ENCODE data around the gene TEX13B.

DNA sequence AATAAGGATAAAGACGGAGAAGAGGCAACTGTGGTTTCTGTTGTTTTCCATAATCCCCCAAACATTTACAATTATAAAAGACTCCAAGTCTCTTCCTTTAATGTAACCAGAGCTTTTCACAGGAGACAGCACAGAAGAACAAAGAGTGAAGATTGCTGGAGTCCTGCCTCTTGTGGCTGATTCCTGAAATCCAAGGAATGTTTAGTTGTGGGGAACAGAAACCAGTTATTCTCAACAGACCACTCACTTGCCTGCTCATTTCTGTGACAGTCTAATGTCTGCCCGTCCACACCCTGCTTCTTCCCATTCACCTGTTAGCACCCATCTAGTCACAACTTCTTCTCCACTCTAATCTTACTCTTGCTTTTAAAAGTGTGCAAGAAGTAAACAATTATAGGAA, 12.1 kb downstream of the TEX13B start:
- TF ChIP-seq, protein P1, sequence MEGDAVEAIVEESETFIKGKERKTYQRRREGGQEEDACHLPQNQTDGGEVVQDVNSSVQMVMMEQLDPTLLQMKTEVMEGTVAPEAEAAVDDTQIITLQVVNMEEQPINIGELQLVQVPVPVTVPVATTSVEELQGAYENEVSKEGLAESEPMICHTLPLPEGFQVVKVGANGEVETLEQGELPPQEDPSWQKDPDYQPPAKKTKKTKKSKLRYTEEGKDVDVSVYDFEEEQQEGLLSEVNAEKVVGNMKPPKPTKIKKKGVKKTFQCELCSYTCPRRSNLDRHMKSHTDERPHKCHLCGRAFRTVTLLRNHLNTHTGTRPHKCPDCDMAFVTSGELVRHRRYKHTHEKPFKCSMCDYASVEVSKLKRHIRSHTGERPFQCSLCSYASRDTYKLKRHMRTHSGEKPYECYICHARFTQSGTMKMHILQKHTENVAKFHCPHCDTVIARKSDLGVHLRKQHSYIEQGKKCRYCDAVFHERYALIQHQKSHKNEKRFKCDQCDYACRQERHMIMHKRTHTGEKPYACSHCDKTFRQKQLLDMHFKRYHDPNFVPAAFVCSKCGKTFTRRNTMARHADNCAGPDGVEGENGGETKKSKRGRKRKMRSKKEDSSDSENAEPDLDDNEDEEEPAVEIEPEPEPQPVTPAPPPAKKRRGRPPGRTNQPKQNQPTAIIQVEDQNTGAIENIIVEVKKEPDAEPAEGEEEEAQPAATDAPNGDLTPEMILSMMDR (IDR thresholded peaks at IDR 0.05; ENCODE audit: low read length): no peak
- TF ChIP-seq EZH2 (optimal IDR thresholded peaks at IDR 0.05; ENCODE audit: low read depth, low read length) (no peak), EZH2phosphoT487 (IDR thresholded peaks at IDR 0.05; ENCODE audit: low read length) (no peak)

All from MM.1S (cell line).